Activated B cell treated with CpG ODN at 0.5 μM for 24 hours (primary cell): ENCODE results near the gene KRT1. TPM values are rescaled to one million over a fixed set of nuclear protein-coding genes. Genes with fewer than 3 reads are reported as not detected.

Source experiments
- ATAC-seq: fragments of 200-7000 bp; cut with Tn5 transposase; one replicate; pipeline ENCODE4 v1.10.0; 2021; ENCODE audit warnings: low read depth, mild to moderate bottlenecking, moderate library complexity
- CTCF ChIA-PET: fragments of 350-600 bp; sonication (Branson Sonifier 250); formaldehyde crosslinking; loops from one replicate; lab custom pipeline; 2021; ENCODE audit warnings: antibody characterized with exemption; lab: Charles Lee
- POLR2A ChIA-PET: fragments of 350-600 bp; sonication (Branson Sonifier 250); formaldehyde crosslinking; loops from one replicate; lab custom pipeline; 2021; ENCODE audit warnings: antibody characterized with exemption; lab: Charles Lee
- DNase-seq: peaks from one replicate; pipeline ENCODE4 v3.0.0; 2022
- H3K27ac Mint-ChIP-seq: one replicate; pipeline ENCODE4 v1.8.0; 2020; ENCODE audit warnings: mixed read lengths
- H3K27me3 Mint-ChIP-seq: one replicate; pipeline ENCODE4 v1.8.0; 2021; ENCODE audit warnings: mixed read lengths
- H3K36me3 Mint-ChIP-seq: one replicate; pipeline ENCODE4 v1.8.0; 2021; ENCODE audit warnings: low read depth, mixed read lengths
- H3K4me1 Mint-ChIP-seq: one replicate; pipeline ENCODE4 v1.8.0; 2021; ENCODE audit warnings: mixed read lengths
- H3K4me3 Mint-ChIP-seq: one replicate; pipeline ENCODE4 v1.8.0; 2020; ENCODE audit warnings: mild to moderate bottlenecking, mixed read lengths
- H3K9me3 Mint-ChIP-seq: one replicate; pipeline ENCODE4 v1.8.0; 2020; ENCODE audit warnings: mixed read lengths
- intact Hi-C: fragments of 100-400 bp; cut with micrococcal nuclease; formaldehyde crosslinking; loops from one replicate; pipeline ENCODE4 v1.15.1; 2024
- total RNA-seq: library from RNA; stranded (reverse); gene quantifications from 2 replicates; pipeline ENCODE4 v1.2.3, GENCODE V29; 2022
- TF ChIP-seq, protein P1 (sequence below): fragments of 200-600 bp; IDR thresholded peaks from one replicate; pipeline ENCODE4 v1.8.0; 2022; ENCODE audit warnings: antibody characterized with exemption, mild to moderate bottlenecking

Gene KRT1
- total RNA-seq = not detected in 2 replicates

DNA sequence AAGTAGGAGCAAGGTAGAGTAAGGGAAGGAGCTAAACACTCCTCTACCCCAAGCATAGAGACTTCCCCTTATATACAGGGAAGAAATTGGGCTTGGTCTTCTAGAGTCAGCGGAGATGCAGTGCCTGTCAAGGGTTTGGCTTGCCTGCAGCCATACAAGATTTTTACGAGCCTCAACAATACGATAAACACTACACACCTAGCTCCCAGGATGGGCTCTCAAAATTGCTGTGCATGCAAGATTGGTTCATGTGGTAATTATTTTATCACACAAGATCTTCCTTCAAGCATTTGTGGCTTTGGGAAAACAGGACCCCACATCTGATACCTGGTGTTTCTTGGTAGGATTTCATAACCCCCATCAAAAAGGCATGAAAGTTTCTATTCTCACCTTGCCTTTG, at the start of gene KRT1:
Gene KRT1 (minus strand): TSS at position 45 of the 400 bp plus-strand sequence. CDS start 59 bp downstream, outside the sequence.
- ChIA-PET POLR2A (no interaction called here), CTCF (no interaction called here)
- DNase-seq = no peak
- no peaks in the 10 kb centered on the region for H3K4me1 Mint-ChIP-seq
- no peaks in the 10 kb centered on the region for H3K36me3 Mint-ChIP-seq
- intact Hi-C loops = no loop called here
- no peak for ATAC-seq
- H3K27ac Mint-ChIP-seq = no peak within 1 kb of the TSS
- H3K9me3 Mint-ChIP-seq = no peaks in the 10 kb centered on the region
- TF ChIP-seq, protein P1, sequence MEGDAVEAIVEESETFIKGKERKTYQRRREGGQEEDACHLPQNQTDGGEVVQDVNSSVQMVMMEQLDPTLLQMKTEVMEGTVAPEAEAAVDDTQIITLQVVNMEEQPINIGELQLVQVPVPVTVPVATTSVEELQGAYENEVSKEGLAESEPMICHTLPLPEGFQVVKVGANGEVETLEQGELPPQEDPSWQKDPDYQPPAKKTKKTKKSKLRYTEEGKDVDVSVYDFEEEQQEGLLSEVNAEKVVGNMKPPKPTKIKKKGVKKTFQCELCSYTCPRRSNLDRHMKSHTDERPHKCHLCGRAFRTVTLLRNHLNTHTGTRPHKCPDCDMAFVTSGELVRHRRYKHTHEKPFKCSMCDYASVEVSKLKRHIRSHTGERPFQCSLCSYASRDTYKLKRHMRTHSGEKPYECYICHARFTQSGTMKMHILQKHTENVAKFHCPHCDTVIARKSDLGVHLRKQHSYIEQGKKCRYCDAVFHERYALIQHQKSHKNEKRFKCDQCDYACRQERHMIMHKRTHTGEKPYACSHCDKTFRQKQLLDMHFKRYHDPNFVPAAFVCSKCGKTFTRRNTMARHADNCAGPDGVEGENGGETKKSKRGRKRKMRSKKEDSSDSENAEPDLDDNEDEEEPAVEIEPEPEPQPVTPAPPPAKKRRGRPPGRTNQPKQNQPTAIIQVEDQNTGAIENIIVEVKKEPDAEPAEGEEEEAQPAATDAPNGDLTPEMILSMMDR = no peak
- no peak within 1 kb of the TSS for H3K4me3 Mint-ChIP-seq
- H3K27me3 Mint-ChIP-seq = peaks cover 12% of the 10 kb centered on the region

DNA sequence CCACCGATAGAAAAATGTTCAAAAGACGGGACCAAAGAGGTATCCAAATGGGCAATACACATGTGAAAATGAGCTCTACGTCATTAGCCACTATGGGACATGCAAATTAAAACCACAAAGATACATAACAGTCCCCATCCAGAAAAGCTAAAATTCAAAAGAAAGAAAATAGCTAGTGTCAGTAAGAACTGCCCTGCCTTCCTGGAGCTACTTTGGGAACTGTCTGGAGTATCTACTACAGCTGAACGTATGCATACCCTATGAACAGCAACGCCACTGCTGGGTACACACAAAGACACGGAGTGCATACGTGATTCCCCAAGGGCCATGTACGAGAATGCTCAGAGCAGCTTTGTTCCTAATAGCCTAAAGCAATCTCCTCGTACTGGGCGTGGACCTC, 48.9 kb upstream of the KRT1 start:
- no peaks in the 10 kb centered on the region for H3K4me1 Mint-ChIP-seq
- ATAC-seq = no peak
- no peak overlapping the region for H3K27ac Mint-ChIP-seq

GRCh38 chr12:52728374-52728773, 48.2 kb upstream of the KRT1 start:
- H3K9me3 Mint-ChIP-seq = no peaks in the 10 kb centered on the region
- intact Hi-C loops = no loop called here
- no peak overlapping the region for H3K4me3 Mint-ChIP-seq
- peaks cover 6% of the 10 kb centered on the region for H3K27me3 Mint-ChIP-seq
- ATAC-seq (no peak), DNase-seq (no peak)
- H3K27ac Mint-ChIP-seq = no peak overlapping the region
- ChIA-PET CTCF (no interaction called here), POLR2A (no interaction called here)
- TF ChIP-seq, protein P1 = no peak
- H3K36me3 Mint-ChIP-seq = no peaks in the 10 kb centered on the region
- H3K4me1 Mint-ChIP-seq = no peaks in the 10 kb centered on the region

More for the DNA sequence above, 48.9 kb upstream of the KRT1 start:
- POLR2A ChIA-PET = no interaction called here
- Mint-ChIP-seq H3K9me3 (no peaks in the 10 kb centered on the region), H3K4me3 (no peak overlapping the region), H3K27me3 (peaks cover 8% of the 10 kb centered on the region), H3K36me3 (no peaks in the 10 kb centered on the region)
- intact Hi-C loops = no loop called here
- TF ChIP-seq, protein P1 = no peak
- DNase-seq = no peak
- CTCF ChIA-PET = no interaction called here

DNA sequence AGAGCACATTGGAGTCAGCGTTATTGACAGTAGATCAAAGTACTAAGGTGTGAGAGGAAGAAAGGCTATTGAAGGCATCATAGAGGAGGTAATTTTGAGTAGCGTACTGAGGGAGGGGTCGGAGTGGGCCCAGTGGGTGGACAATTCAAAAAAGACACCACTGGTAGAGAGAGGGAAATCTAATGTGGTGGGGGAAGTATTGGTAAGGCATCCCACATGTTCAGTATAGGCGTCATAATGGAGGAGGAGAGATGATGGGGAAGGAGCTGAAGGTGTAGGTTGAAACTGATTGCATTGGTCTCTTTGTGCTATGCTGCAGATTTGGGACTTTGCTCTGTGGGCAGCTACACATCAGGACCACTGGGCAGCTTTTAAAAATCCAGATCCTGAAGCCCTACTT, 46.8 kb upstream of the KRT1 start:
- intact Hi-C loops = no loop called here
- Mint-ChIP-seq H3K36me3 (no peaks in the 10 kb centered on the region), H3K27me3 (peaks cover 8% of the 10 kb centered on the region), H3K4me3 (no peak overlapping the region), H3K9me3 (no peaks in the 10 kb centered on the region), H3K27ac (no peak overlapping the region), H3K4me1 (no peaks in the 10 kb centered on the region)
- TF ChIP-seq, protein P1 = no peak
- DNase-seq (no peak), ATAC-seq (no peak)
- CTCF ChIA-PET = no interaction called here
- POLR2A ChIA-PET = no interaction called here

DNA sequence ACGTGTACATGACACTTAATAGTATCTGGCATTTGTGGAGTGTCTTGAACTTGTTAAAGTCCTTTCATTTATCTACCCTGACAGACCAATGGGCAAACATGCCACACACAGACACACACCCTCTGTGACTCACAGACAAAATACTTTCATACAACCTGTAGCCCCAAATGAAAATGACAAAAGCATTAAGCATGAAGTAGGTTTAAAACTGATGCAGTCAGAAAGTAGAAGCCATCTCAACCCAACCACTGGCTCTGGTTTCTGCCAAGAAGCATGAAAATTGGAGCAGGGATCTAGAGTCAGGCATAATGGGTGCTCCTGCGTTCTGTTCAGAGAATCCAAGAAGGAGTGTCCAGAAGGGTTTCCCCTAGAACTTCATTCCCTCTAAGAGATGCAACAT, 46.2 kb upstream of the KRT1 start:
- TF ChIP-seq, protein P1 = no peak
- DNase-seq = no peak
- H3K27me3 Mint-ChIP-seq = peaks cover 8% of the 10 kb centered on the region
- no peak overlapping the region for H3K4me3 Mint-ChIP-seq
- H3K4me1 Mint-ChIP-seq = no peaks in the 10 kb centered on the region
- intact Hi-C loops = no loop called here
- no peaks in the 10 kb centered on the region for H3K36me3 Mint-ChIP-seq
- no peak for ATAC-seq
- POLR2A ChIA-PET = no interaction called here
- CTCF ChIA-PET = no interaction called here
- no peak overlapping the region for H3K27ac Mint-ChIP-seq
- no peaks in the 10 kb centered on the region for H3K9me3 Mint-ChIP-seq
